ENCODE data around the gene MANSC4.

The MANSC4 gene

GRCh38 chr12:27772328-27773049 lies 7.5 kb downstream of the MANSC4 start:
- no peak for TF ChIP-seq CTCF (IDR thresholded peaks at IDR 0.05; ENCODE audit: low read depth, low read length)
- no peak for DNase-seq (ENCODE audit: extremely low read depth, low read depth)

GRCh38 chr12:27771481-27772327 lies 8.3 kb downstream of the MANSC4 start:
- TF ChIP-seq CTCF (IDR thresholded peaks at IDR 0.05; ENCODE audit: low read depth, low read length) = no peak

GRCh38 chr12:27769142-27769673 lies 10.8 kb downstream of the MANSC4 start:
- no peak for DNase-seq (ENCODE audit: extremely low read depth, low read depth)
- no peak for TF ChIP-seq CTCF (IDR thresholded peaks at IDR 0.05; ENCODE audit: low read depth, low read length)

More at GRCh38 chr12:27771481-27772327, 8.3 kb downstream of the MANSC4 start:
- no peak for DNase-seq (ENCODE audit: extremely low read depth, low read depth)

GRCh38 chr12:27766587-27766986 lies 13.4 kb downstream of the MANSC4 start:
- DNase-seq (ENCODE audit: extremely low read depth, low read depth) = no peak
- TF ChIP-seq CTCF (IDR thresholded peaks at IDR 0.05; ENCODE audit: low read depth, low read length) = no peak

GRCh38 chr12:27762757-27763156 lies 17.3 kb downstream of the MANSC4 start:
- no peak for TF ChIP-seq CTCF (IDR thresholded peaks at IDR 0.05; ENCODE audit: low read depth, low read length)
- no peak for DNase-seq (ENCODE audit: extremely low read depth, low read depth)

- TF ChIP-seq CTCF (IDR thresholded peaks at IDR 0.05; ENCODE audit: low read depth, low read length) = no peak
- DNase-seq (ENCODE audit: extremely low read depth, low read depth) = no peak
Measured at GRCh38 chr12:27756670-27757195, 23.3 kb downstream of the MANSC4 start.
